SK-N-SH treated with all-trans-retinoic acid at 6 μM for 48 hours (cell line): Measurements from ENCODE around the gene GRAP2.

ENCODE experiments used
- ATAC-seq: fragments of 200-7000 bp; cut with Tn5 transposase; 3 replicates; pipeline ENCODE4 v1.9.1; 2020; ENCODE audit warnings: mild to moderate bottlenecking, moderate library complexity
- ARNTL ChIP-seq: fragments of 450-650 bp; formaldehyde crosslinking; IDR thresholded peaks from 2 replicates; pipeline ENCODE4 v1.5.0; 2020; ENCODE audit warnings: low read depth, mild to moderate bottlenecking, moderate library complexity, borderline replicate concordance
- BACH2 ChIP-seq: fragments of 250-450 bp; sonication (Bioruptor Pico); IDR thresholded peaks from 2 replicates; pipeline ENCODE4 v1.9.0; 2021; ENCODE audit warnings: mild to moderate bottlenecking, borderline replicate concordance
- CSDC2 ChIP-seq: fragments of 250-450 bp; sonication (Bioruptor Pico); IDR thresholded peaks from 2 replicates; pipeline ENCODE4 v1.5.0; 2020; ENCODE audit warnings: mild to moderate bottlenecking, moderate library complexity
- ESRRG ChIP-seq: fragments of 250-450 bp; sonication (Bioruptor Pico); IDR thresholded peaks from 2 replicates; pipeline ENCODE4 v1.6.1; 2021; ENCODE audit warnings: mild to moderate bottlenecking
- GLIS3 ChIP-seq: fragments of 250-450 bp; sonication (Bioruptor Pico); IDR thresholded peaks from 2 replicates; pipeline ENCODE4 v1.5.0; 2020; ENCODE audit warnings: mild to moderate bottlenecking, moderate library complexity
- ISL1 ChIP-seq: fragments of 250-450 bp; sonication (Bioruptor Pico); IDR thresholded peaks from 2 replicates; pipeline ENCODE4 v2.1.2; 2022; ENCODE audit warnings: mild to moderate bottlenecking, moderate library complexity
- OSR1 ChIP-seq: fragments of 250-450 bp; sonication (Bioruptor Pico); IDR thresholded peaks from 2 replicates; pipeline ENCODE4 v1.8.0; 2022; ENCODE audit warnings: moderate library complexity, mild to moderate bottlenecking, inconsistent platforms
- PPARA ChIP-seq: fragments of 250-450 bp; sonication (Bioruptor Pico); IDR thresholded peaks from 2 replicates; pipeline ENCODE4 v1.5.0; 2020; ENCODE audit warnings: mild to moderate bottlenecking, borderline replicate concordance
- RARB ChIP-seq: fragments of 250-450 bp; sonication (Bioruptor Pico); IDR thresholded peaks from 2 replicates; pipeline ENCODE4 v1.8.0; 2021; ENCODE audit warnings: mild to moderate bottlenecking, moderate library complexity
- SNAI2 ChIP-seq: fragments of 250-450 bp; sonication (Bioruptor Pico); IDR thresholded peaks from 2 replicates; pipeline ENCODE4 v1.5.0; 2020; ENCODE audit warnings: mild to moderate bottlenecking, moderate library complexity
- TCF4 ChIP-seq: fragments of 250-450 bp; sonication (Bioruptor Pico); IDR thresholded peaks from 2 replicates; pipeline ENCODE4 v1.8.0; 2021; ENCODE audit warnings: mild to moderate bottlenecking, moderate library complexity, borderline replicate concordance
- TOX ChIP-seq: fragments of 250-450 bp; sonication (Bioruptor Pico); IDR thresholded peaks from 2 replicates; pipeline ENCODE4 v1.8.0; 2021; ENCODE audit warnings: mild to moderate bottlenecking, moderate library complexity, borderline replicate concordance
- ZC3H10 ChIP-seq: fragments of 250-450 bp; sonication (Bioruptor Pico); IDR thresholded peaks from 2 replicates; pipeline ENCODE4 v1.5.1; 2021; ENCODE audit warnings: mild to moderate bottlenecking, moderate library complexity
- ZFP3 ChIP-seq: fragments of 250-450 bp; sonication (Bioruptor Pico); IDR thresholded peaks from 2 replicates; pipeline ENCODE4 v1.5.0; 2020; ENCODE audit warnings: mild to moderate bottlenecking, moderate library complexity
- ZFP30 ChIP-seq: fragments of 450-650 bp; formaldehyde crosslinking; IDR thresholded peaks from 2 replicates; pipeline ENCODE4 v1.5.0; 2022; ENCODE audit warnings: mild to moderate bottlenecking, moderate library complexity
- ZNF565 ChIP-seq: fragments of 450-650 bp; formaldehyde crosslinking; conservative IDR thresholded peaks from 2 replicates; pipeline ENCODE4 v1.5.0; 2020; ENCODE audit warnings: low read depth, mild to moderate bottlenecking, moderate library complexity
- ZNF70 ChIP-seq: fragments of 450-650 bp; formaldehyde crosslinking; IDR thresholded peaks from 2 replicates; pipeline ENCODE4 v1.5.0; 2020; ENCODE audit warnings: mild to moderate bottlenecking, moderate library complexity
- ZNF8 ChIP-seq: fragments of 450-650 bp; formaldehyde crosslinking; IDR thresholded peaks from 2 replicates; pipeline ENCODE4 v1.5.0; 2020; ENCODE audit warnings: mild to moderate bottlenecking, moderate library complexity
- TF ChIP-seq, protein P1 (sequence below): fragments of 250-450 bp; sonication (Bioruptor Pico); IDR thresholded peaks from 2 replicates; pipeline ENCODE4 v1.8.0; 2020; ENCODE audit warnings: mild to moderate bottlenecking, moderate library complexity, borderline replicate concordance
- TF ChIP-seq, protein P2 (sequence below): fragments of 250-450 bp; sonication (Bioruptor Pico); IDR thresholded peaks from 2 replicates; pipeline ENCODE4 v1.5.1; 2020; ENCODE audit warnings: low read depth, mild to moderate bottlenecking, moderate library complexity
- TF ChIP-seq, protein P3 (sequence below): fragments of 250-450 bp; sonication (Bioruptor Pico); IDR thresholded peaks from 2 replicates; pipeline ENCODE4 v1.8.0; 2021; ENCODE audit warnings: low read depth, mild to moderate bottlenecking, moderate library complexity, borderline replicate concordance
- TF ChIP-seq, protein P4 (sequence below): fragments of 250-450 bp; sonication (Bioruptor Pico); IDR thresholded peaks from 2 replicates; pipeline ENCODE4 v1.5.0; 2020; ENCODE audit warnings: mild to moderate bottlenecking, moderate library complexity

GRAP2 gene

DNA sequence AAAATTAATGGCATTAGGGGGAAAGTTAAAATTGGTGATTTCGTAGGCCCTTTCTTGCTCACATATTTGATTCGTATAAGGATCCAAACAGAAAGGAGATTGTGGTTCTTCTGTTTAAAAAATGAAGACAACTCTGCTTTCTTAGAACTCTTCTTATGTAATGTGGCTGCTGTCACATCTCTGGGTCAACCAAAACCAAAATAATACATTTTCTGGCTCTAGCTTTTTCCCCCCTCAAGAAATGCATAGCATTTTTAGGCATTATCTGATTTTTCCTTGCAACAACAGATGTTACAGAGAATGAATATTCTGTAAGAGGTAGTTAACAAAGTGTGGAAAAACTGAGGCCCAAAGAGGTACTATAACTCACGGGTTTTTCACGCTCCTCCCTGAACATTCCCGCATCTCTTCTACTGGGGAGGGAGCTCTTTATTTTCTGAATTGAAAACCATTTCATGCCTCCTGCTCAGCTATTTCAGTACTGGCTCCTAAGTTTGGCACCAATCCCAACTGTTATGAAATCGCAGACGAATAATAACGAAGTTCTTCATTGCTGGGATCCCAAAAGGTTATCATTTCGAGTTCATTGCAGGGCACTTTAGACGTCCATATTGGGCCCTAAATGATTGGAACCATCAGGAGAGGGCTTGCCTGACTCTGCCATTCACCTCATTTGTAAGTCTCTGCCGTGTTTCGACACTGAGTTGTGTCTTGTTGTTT lies 17.1 kb downstream of the GRAP2 start (continued):
- no peak for TF ChIP-seq PPARA (CRISPR knock-in tag)
- TF ChIP-seq, protein P1, sequence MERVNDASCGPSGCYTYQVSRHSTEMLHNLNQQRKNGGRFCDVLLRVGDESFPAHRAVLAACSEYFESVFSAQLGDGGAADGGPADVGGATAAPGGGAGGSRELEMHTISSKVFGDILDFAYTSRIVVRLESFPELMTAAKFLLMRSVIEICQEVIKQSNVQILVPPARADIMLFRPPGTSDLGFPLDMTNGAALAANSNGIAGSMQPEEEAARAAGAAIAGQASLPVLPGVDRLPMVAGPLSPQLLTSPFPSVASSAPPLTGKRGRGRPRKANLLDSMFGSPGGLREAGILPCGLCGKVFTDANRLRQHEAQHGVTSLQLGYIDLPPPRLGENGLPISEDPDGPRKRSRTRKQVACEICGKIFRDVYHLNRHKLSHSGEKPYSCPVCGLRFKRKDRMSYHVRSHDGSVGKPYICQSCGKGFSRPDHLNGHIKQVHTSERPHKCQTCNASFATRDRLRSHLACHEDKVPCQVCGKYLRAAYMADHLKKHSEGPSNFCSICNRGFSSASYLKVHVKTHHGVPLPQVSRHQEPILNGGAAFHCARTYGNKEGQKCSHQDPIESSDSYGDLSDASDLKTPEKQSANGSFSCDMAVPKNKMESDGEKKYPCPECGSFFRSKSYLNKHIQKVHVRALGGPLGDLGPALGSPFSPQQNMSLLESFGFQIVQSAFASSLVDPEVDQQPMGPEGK (CRISPR knock-in tag), result no peak
- TF ChIP-seq, protein P2, sequence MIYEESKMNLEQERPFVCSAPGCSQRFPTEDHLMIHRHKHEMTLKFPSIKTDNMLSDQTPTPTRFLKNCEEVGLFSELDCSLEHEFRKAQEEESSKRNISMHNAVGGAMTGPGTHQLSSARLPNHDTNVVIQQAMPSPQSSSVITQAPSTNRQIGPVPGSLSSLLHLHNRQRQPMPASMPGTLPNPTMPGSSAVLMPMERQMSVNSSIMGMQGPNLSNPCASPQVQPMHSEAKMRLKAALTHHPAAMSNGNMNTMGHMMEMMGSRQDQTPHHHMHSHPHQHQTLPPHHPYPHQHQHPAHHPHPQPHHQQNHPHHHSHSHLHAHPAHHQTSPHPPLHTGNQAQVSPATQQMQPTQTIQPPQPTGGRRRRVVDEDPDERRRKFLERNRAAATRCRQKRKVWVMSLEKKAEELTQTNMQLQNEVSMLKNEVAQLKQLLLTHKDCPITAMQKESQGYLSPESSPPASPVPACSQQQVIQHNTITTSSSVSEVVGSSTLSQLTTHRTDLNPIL (CRISPR knock-in tag), result no peak
- no peak for TF ChIP-seq BACH2 (CRISPR knock-in tag)

DNA sequence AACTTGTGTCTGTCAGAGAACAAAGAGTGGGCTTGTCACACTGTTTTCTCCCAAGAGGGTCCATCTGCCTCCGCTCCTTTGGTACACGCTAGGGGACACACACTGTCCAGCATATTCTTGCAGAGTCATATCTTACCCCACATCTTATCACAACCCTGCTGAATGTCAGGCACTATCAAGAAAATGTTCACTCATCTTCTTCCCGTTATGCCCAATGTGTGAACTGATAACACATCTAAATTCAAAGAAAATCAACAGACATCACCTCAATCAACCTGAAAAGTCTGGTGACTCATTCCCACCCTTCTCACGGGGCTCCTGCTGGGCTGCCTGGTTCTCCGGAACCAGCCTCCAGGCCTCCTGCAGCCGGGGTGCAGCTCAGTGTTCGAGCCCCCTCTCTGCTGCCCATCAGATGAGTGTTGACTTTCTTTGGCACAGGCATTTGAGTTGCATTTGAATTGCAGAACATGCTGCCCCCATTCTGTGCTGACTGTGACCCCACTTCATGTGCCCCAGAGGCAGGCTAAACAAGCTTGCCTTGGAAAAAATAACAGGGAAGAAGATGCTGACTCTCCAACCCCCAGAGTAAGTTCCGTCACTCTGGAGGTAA lies 19.4 kb downstream of the GRAP2 start:
- no peak for ATAC-seq
- no peak for TF ChIP-seq OSR1 (CRISPR knock-in tag)
- TF ChIP-seq ZFP3 (CRISPR knock-in tag), result no peak
- no peak for TF ChIP-seq ZFP30 (CRISPR knock-in tag)
- TF ChIP-seq TOX (CRISPR knock-in tag), result no peak
- TF ChIP-seq CSDC2 (CRISPR knock-in tag), result no peak
- no peak for TF ChIP-seq SNAI2 (CRISPR knock-in tag)
- TF ChIP-seq, protein P3, sequence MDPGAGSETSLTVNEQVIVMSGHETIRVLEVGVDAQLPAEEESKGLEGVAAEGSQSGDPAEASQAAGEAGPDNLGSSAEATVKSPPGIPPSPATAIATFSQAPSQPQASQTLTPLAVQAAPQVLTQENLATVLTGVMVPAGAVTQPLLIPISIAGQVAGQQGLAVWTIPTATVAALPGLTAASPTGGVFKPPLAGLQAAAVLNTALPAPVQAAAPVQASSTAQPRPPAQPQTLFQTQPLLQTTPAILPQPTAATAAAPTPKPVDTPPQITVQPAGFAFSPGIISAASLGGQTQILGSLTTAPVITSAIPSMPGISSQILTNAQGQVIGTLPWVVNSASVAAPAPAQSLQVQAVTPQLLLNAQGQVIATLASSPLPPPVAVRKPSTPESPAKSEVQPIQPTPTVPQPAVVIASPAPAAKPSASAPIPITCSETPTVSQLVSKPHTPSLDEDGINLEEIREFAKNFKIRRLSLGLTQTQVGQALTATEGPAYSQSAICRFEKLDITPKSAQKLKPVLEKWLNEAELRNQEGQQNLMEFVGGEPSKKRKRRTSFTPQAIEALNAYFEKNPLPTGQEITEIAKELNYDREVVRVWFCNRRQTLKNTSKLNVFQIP (CRISPR knock-in tag), result no peak
- TF ChIP-seq PPARA (CRISPR knock-in tag), result no peak
- TF ChIP-seq, protein P4, sequence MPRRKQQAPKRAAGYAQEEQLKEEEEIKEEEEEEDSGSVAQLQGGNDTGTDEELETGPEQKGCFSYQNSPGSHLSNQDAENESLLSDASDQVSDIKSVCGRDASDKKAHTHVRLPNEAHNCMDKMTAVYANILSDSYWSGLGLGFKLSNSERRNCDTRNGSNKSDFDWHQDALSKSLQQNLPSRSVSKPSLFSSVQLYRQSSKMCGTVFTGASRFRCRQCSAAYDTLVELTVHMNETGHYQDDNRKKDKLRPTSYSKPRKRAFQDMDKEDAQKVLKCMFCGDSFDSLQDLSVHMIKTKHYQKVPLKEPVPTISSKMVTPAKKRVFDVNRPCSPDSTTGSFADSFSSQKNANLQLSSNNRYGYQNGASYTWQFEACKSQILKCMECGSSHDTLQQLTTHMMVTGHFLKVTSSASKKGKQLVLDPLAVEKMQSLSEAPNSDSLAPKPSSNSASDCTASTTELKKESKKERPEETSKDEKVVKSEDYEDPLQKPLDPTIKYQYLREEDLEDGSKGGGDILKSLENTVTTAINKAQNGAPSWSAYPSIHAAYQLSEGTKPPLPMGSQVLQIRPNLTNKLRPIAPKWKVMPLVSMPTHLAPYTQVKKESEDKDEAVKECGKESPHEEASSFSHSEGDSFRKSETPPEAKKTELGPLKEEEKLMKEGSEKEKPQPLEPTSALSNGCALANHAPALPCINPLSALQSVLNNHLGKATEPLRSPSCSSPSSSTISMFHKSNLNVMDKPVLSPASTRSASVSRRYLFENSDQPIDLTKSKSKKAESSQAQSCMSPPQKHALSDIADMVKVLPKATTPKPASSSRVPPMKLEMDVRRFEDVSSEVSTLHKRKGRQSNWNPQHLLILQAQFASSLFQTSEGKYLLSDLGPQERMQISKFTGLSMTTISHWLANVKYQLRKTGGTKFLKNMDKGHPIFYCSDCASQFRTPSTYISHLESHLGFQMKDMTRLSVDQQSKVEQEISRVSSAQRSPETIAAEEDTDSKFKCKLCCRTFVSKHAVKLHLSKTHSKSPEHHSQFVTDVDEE (CRISPR knock-in tag), result no peak
- no peak for TF ChIP-seq ZC3H10 (CRISPR knock-in tag)
- no peak for TF ChIP-seq ISL1 (CRISPR knock-in tag)
- TF ChIP-seq, protein P2 (CRISPR knock-in tag), result no peak
- TF ChIP-seq RARB (CRISPR knock-in tag), result no peak
- TF ChIP-seq ESRRG, result no peak
- TF ChIP-seq ZNF8 (CRISPR knock-in tag), result no peak
- TF ChIP-seq BACH2 (CRISPR knock-in tag), result no peak
- no peak for TF ChIP-seq ZNF565
- no peak for TF ChIP-seq TCF4 (CRISPR knock-in tag)
- no peak for TF ChIP-seq ZNF70 (CRISPR knock-in tag)
- TF ChIP-seq, all 23 proteins: peak for 0

DNA sequence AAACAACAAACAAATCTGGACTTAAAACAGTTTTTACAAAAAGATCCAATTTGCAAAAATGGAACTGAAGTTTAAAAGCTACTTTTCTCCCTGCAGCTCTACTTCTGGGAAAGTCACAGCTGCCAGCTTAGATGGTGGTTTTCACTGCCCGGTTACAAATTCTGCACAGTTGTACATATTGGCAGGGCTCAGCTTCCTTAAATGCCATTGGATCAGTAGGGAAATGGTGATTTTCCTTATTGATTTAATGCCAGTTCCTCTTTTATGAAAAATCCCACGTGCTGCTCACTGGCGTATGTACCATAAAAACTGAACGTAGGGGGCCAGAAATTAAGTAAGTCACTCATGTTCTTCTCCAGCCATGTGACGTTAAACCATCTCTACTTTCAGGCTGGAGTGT lies 22.8 kb downstream of the GRAP2 start:
- TF ChIP-seq ZC3H10 (CRISPR knock-in tag) (no peak), OSR1 (CRISPR knock-in tag) (no peak), RARB (CRISPR knock-in tag) (no peak), ARNTL (CRISPR knock-in tag) (no peak), TCF4 (CRISPR knock-in tag) (no peak), SNAI2 (CRISPR knock-in tag) (no peak), ZNF70 (CRISPR knock-in tag) (no peak), GLIS3 (CRISPR knock-in tag) (no peak), ZNF8 (CRISPR knock-in tag) (no peak)
- TF ChIP-seq, protein P2 (CRISPR knock-in tag), result no peak
- ATAC-seq, result no peak
